Keratinocyte (primary cell): ENCODE measurements around the gene KCNG3. TPM values are rescaled to one million over a fixed set of nuclear protein-coding genes. Genes with fewer than 3 reads are reported as not detected.

Experiments used
- DNase-seq: peaks from one replicate; pipeline ENCODE4 v3.0.0-alpha.2; 2011; ENCODE audit warnings: low read depth, missing footprints, low spot score
- FAIRE-seq: peaks from 2 replicates; lab custom pipeline; 2011; peaks lifted over from hg19 to GRCh38; lab: Jason Lieb, UNC
- H2AFZ ChIP-seq: 2 replicates; pipeline ENCODE4 v1.6.0; 2012; ENCODE audit warnings: low read length, control low read depth, inconsistent platforms; ENCODE audit not compliant: control insufficient read depth
- H3K27ac ChIP-seq: 2 replicates; pipeline ENCODE4 v1.5.1; 2011; ENCODE audit warnings: low read length; ENCODE audit not compliant: control insufficient read depth, insufficient read depth
- H3K27me3 ChIP-seq: 3 replicates; pipeline ENCODE4 v1.6.0; 2011; ENCODE audit warnings: low read length; ENCODE audit not compliant: control insufficient read depth, insufficient read depth; ENCODE audit errors: extremely low read depth
- H3K36me3 ChIP-seq, 2 experiments: 2 replicates in 1 of 2; 3 replicates in 1 of 2; pipeline ENCODE4 v1.5.1; 2011; ENCODE audit warnings: low read length in 2 of 2, mild to moderate bottlenecking in 1 of 2; ENCODE audit not compliant: control insufficient read depth in 2 of 2, insufficient read depth in 2 of 2; ENCODE audit errors: extremely low read depth in 1 of 2
- H3K4me1 ChIP-seq: 3 replicates; pipeline ENCODE4 v1.5.1; 2011; ENCODE audit warnings: low read length; ENCODE audit not compliant: control insufficient read depth, insufficient read depth; ENCODE audit errors: extremely low read depth
- H3K4me2 ChIP-seq: 3 replicates; pipeline ENCODE4 v1.6.0; 2011; ENCODE audit warnings: low read depth, low read length; ENCODE audit not compliant: control insufficient read depth, insufficient read depth; ENCODE audit errors: extremely low read depth
- H3K4me3 ChIP-seq, 3 experiments: fragments of 200-600 bp in 1 of 3; sonication (generic) in 1 of 3; 2 replicates in 2 of 3; 3 replicates in 1 of 3; pipeline ENCODE4 v1.5.1; 2011 to 2016; ENCODE audit warnings: low read length in 3 of 3, mild to moderate bottlenecking in 3 of 3, control low read depth in 2 of 3, inconsistent platforms in 1 of 3, low read depth in 1 of 3, mixed read lengths in 1 of 3, mixed run types in 1 of 3, moderate library complexity in 1 of 3; ENCODE audit not compliant: control insufficient read depth in 2 of 3, insufficient read depth in 2 of 3; ENCODE audit errors: extremely low read depth in 1 of 3
- H3K79me2 ChIP-seq: 2 replicates; pipeline ENCODE4 v1.6.0; 2012; ENCODE audit warnings: low read length; ENCODE audit not compliant: control insufficient read depth, insufficient read depth
- H3K9ac ChIP-seq: 3 replicates; pipeline ENCODE4 v1.6.0; 2011; ENCODE audit warnings: low read length; ENCODE audit not compliant: control insufficient read depth, insufficient read depth; ENCODE audit errors: extremely low read depth
- H3K9me1 ChIP-seq: 3 replicates; pipeline ENCODE4 v1.6.0; 2011; ENCODE audit warnings: low read length; ENCODE audit not compliant: control insufficient read depth, insufficient read depth; ENCODE audit errors: extremely low read depth
- H3K9me3 ChIP-seq: 2 replicates; pipeline ENCODE4 v1.5.1; 2012; ENCODE audit warnings: low read depth, low read length; ENCODE audit not compliant: control insufficient read depth
- H4K20me1 ChIP-seq: 3 replicates; pipeline ENCODE4 v1.6.0; 2011; ENCODE audit warnings: low read length; ENCODE audit not compliant: control insufficient read depth, insufficient read depth; ENCODE audit errors: extremely low read depth
- EZH2 ChIP-seq: IDR thresholded peaks from one replicate; pipeline ENCODE4 v1.6.1; 2012; ENCODE audit warnings: inconsistent platforms, mild to moderate bottlenecking, low read length, moderate library complexity
- dilution Hi-C: fragments of 300-500 bp; cut with MboI; formaldehyde crosslinking; loops from one replicate; pipeline ENCODE4 v1.7.0; 2020; ENCODE audit warnings: low sequenced_read_pairs; ENCODE audit not compliant: extremely low pct_ligation_motif_present
- polyA plus RNA-seq, 5 experiments: library from polyadenylated mRNA; depleted of rRNA in 3 of 5; stranded (reverse) in 3 of 5; stranded (forward) in 1 of 5; unstranded in 1 of 5; fragments of >200 nt; gene quantifications; 1 replicate in 1 of 5; 2 replicates in 3 of 5; 3 replicates in 1 of 5; pipeline versions ENCODE4 v1.2.1 to v1.2.3, GENCODE V29; 2011 to 2012; ENCODE audit warnings: missing spikeins in 2 of 5, low read depth in 1 of 5, low replicate concordance in 1 of 5
- TF ChIP-seq, protein P1 (sequence below), 3 experiments: IDR thresholded peaks in 1 of 3; conservative IDR thresholded peaks in 1 of 3; optimal IDR thresholded peaks in 1 of 3; 2 replicates in 2 of 3; 3 replicates in 1 of 3; pipeline versions ENCODE3 to v1.5.1; 2011; ENCODE audit warnings: low read length in 3 of 3, mild to moderate bottlenecking in 3 of 3, moderate library complexity in 2 of 3, control low read depth in 1 of 3, inconsistent platforms in 1 of 3; ENCODE audit not compliant: insufficient read depth in 2 of 3; ENCODE audit errors: extremely low read depth in 1 of 3

Gene KCNG3
- polyA plus RNA-seq, 1 donor (not counting 4 experiments of a cell fraction or from before 2014, with no cell fraction given): not detected

DNA sequence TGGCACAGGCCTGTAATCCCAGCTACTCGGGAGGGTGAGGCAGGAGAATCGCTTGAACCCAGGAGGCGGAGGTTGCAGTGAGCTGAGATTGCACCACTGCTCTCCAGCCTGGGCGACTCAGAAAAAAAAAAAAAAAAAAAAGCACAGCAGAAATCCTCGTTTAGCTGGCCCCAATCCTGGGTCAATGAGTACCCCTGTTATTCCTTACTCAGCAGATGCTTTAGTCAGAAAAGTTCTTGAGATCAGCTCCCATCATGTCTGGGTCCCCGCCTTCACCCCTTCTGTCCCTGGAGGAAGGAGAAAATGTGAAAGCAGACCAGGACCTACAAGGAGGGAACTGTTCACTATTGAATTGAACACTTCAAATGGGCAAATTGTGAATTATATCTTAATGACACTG, 16.4 kb upstream of the KCNG3 start:
- dilution Hi-C loops: no loop called here
- H3K36me3 ChIP-seq: no peaks in the 10 kb centered on the region
- H3K79me2 ChIP-seq: no peaks in the 10 kb centered on the region
- H3K9me3 ChIP-seq: no peaks in the 10 kb centered on the region
- FAIRE-seq: no peak
- H3K4me3 ChIP-seq: no peak overlapping the region
- no peaks in the 10 kb centered on the region for H4K20me1 ChIP-seq
- H3K9me1 ChIP-seq: no peaks in the 10 kb centered on the region
- no peaks in the 10 kb centered on the region for H3K4me1 ChIP-seq
- H3K27ac ChIP-seq: no peak overlapping the region
- no peak for DNase-seq
- H2AFZ ChIP-seq: no peak overlapping the region
- H3K4me2 ChIP-seq: no peak overlapping the region
- no peaks in the 10 kb centered on the region for H3K27me3 ChIP-seq
- no peak for TF ChIP-seq EZH2
- TF ChIP-seq, protein P1, sequence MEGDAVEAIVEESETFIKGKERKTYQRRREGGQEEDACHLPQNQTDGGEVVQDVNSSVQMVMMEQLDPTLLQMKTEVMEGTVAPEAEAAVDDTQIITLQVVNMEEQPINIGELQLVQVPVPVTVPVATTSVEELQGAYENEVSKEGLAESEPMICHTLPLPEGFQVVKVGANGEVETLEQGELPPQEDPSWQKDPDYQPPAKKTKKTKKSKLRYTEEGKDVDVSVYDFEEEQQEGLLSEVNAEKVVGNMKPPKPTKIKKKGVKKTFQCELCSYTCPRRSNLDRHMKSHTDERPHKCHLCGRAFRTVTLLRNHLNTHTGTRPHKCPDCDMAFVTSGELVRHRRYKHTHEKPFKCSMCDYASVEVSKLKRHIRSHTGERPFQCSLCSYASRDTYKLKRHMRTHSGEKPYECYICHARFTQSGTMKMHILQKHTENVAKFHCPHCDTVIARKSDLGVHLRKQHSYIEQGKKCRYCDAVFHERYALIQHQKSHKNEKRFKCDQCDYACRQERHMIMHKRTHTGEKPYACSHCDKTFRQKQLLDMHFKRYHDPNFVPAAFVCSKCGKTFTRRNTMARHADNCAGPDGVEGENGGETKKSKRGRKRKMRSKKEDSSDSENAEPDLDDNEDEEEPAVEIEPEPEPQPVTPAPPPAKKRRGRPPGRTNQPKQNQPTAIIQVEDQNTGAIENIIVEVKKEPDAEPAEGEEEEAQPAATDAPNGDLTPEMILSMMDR (optimal IDR thresholded peaks at IDR 0.05 in 1 of 3, IDR thresholded peaks at IDR 0.05 in 1 of 3, conservative IDR thresholded peaks at IDR 0.05 in 1 of 3; ENCODE audit: extremely low read depth in 1 of 3, insufficient read depth in 2 of 3, low read length in 3 of 3): no peak
- H3K9ac ChIP-seq: no peak overlapping the region

DNA sequence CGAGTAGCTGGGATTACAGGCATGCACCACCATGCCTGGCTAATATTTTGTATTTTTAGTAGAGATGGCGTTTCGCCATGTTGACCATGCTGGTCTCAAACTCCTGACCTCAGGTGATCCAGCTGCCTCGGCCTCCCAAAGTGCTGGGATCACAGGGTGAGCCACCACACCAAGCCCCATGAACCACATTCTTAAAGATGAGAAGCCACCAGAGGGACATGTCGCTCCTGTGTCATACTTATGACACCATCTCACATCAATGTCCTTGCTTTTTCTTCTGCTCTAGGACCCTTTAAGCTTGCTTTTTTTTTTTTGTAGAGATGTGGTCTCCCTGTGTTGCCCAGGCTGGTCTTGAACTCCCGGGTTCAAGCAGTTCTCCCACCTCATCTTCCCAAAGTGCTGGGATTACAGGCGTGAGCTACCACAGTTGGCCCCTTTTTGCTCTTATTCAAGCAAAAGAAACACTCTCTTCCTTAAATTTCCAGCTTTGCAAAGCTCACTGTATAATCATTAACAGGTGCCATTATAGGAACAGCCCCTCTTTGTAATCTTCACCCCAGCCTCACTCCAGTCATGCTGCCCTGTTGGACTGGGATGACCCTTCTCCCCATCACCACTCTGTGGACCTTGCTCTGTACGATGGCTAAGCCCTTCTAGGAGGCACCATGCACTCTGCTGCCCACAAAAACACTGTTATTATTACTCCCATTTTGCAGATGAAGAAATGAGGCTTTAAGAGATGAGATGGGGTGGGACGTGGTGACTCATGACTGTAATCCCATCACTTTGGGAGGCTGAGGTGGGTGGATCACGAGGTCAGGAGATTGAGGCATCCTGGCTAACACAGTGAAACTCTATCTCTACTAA, 10.8 kb upstream of the KCNG3 start:
- H3K9me3 ChIP-seq: no peaks in the 10 kb centered on the region
- no peak overlapping the region for H3K4me2 ChIP-seq
- FAIRE-seq: no peak
- no peaks in the 10 kb centered on the region for H3K4me1 ChIP-seq
- no peak overlapping the region for H2AFZ ChIP-seq
- TF ChIP-seq, protein P1 (optimal IDR thresholded peaks at IDR 0.05 in 1 of 3, IDR thresholded peaks at IDR 0.05 in 1 of 3, conservative IDR thresholded peaks at IDR 0.05 in 1 of 3; ENCODE audit: extremely low read depth in 1 of 3, insufficient read depth in 2 of 3, low read length in 3 of 3): no peak
- no peak for TF ChIP-seq EZH2
- dilution Hi-C loops: no loop called here
- no peak overlapping the region for H3K4me3 ChIP-seq
- no peak overlapping the region for H3K9ac ChIP-seq
- no peak for DNase-seq
- no peaks in the 10 kb centered on the region for H3K36me3 ChIP-seq
- H3K27me3 ChIP-seq: no peaks in the 10 kb centered on the region
- no peaks in the 10 kb centered on the region for H3K79me2 ChIP-seq
- H3K27ac ChIP-seq: no peak overlapping the region
- H4K20me1 ChIP-seq: no peaks in the 10 kb centered on the region
- no peaks in the 10 kb centered on the region for H3K9me1 ChIP-seq
